Caco-2 (cell line): ENCODE measurements around the gene POLA1. TPM values are rescaled to one million over a fixed set of nuclear protein-coding genes. Genes with fewer than 3 reads are reported as not detected.

Source experiments
- BruUV-seq: library from RNA; stranded (reverse); fragments of 400-500 nt; replicated peaks from 2 replicates; lab custom pipeline; 2021; lab: Mats Ljungman, UMichigan
- CTCF ChIA-PET: fragments of 300-600 bp; sonication (Branson Sonifier 250); formaldehyde crosslinking; loops from one replicate; lab custom pipeline; 2022; ENCODE audit warnings: antibody characterized with exemption; lab: Charles Lee
- POLR2A ChIA-PET: fragments of 300-600 bp; sonication (Branson Sonifier 250); formaldehyde crosslinking; loops from one replicate; lab custom pipeline; 2022; ENCODE audit warnings: antibody characterized with exemption; lab: Charles Lee
- DNase-seq, 2 experiments: peaks; one replicate each; pipeline versions ENCODE4 v3.0.0 to v3.0.0-alpha.2; 2020 to 2022
- H3K27me3 ChIP-seq: replicated peaks from 2 replicates; pipeline ENCODE4 v1.6.0; 2011; ENCODE audit warnings: low read length; ENCODE audit not compliant: control insufficient read depth, insufficient read depth
- H3K36me3 ChIP-seq: 2 replicates; pipeline ENCODE4 v1.5.1; 2011; ENCODE audit warnings: low read length; ENCODE audit not compliant: control insufficient read depth, insufficient read depth
- H3K4me1 ChIP-seq: fragments of 250-450 bp; sonication (Bioruptor Pico); 2 replicates; pipeline ENCODE4 v1.5.1; 2020; ENCODE audit warnings: mild to moderate bottlenecking
- H3K4me3 ChIP-seq: 2 replicates; pipeline ENCODE4 v1.5.1; 2011; ENCODE audit warnings: low read depth, mild to moderate bottlenecking, control low read depth, low read length
- H3K9me3 ChIP-seq: fragments of 250-450 bp; sonication (Bioruptor Pico); 2 replicates; pipeline ENCODE4 v1.5.1; 2020; ENCODE audit warnings: mild to moderate bottlenecking, moderate library complexity
- H3K27ac Mint-ChIP-seq: one replicate; pipeline ENCODE4 v1.8.0; 2022; ENCODE audit warnings: mixed read lengths; ENCODE audit not compliant: unreplicated experiment
- H3K27me3 Mint-ChIP-seq: one replicate; pipeline ENCODE4 v1.8.0; 2022; ENCODE audit warnings: mixed read lengths; ENCODE audit not compliant: insufficient read depth, unreplicated experiment
- H3K36me3 Mint-ChIP-seq: one replicate; pipeline ENCODE4 v1.8.0; 2022; ENCODE audit warnings: mild to moderate bottlenecking, mixed read lengths; ENCODE audit not compliant: insufficient read depth, unreplicated experiment
- H3K4me1 Mint-ChIP-seq: one replicate; pipeline ENCODE4 v1.8.0; 2022; ENCODE audit warnings: low read depth, mixed read lengths; ENCODE audit not compliant: unreplicated experiment
- H3K4me3 Mint-ChIP-seq: one replicate; pipeline ENCODE4 v1.8.0; 2022; ENCODE audit warnings: mild to moderate bottlenecking, moderate library complexity, mixed read lengths; ENCODE audit not compliant: unreplicated experiment
- H3K9me3 Mint-ChIP-seq: one replicate; pipeline ENCODE4 v1.8.0; 2022; ENCODE audit warnings: mixed read lengths; ENCODE audit not compliant: unreplicated experiment
- CTCF ChIP-seq, 2 experiments: fragments of 200-600 bp in 1 of 2; IDR thresholded peaks; 1 replicate in 1 of 2; 2 replicates in 1 of 2; pipeline versions ENCODE4 v1.5.1 to v1.8.0; 2011 to 2022; ENCODE audit warnings: antibody characterized with exemption in 1 of 2, control low read depth in 1 of 2, inconsistent platforms in 1 of 2, low read depth in 1 of 2, low read length in 1 of 2, mild to moderate bottlenecking in 1 of 2, moderate library complexity in 1 of 2; ENCODE audit not compliant: insufficient read depth in 1 of 2, severe bottlenecking in 1 of 2, unreplicated experiment in 1 of 2
- intact Hi-C: fragments of 100-400 bp; cut with micrococcal nuclease; formaldehyde crosslinking; loops from one replicate; pipeline ENCODE4 v1.10.0; 2022; ENCODE audit not compliant: unreplicated experiment
- total RNA-seq: library from RNA; stranded (reverse); gene quantifications from 2 replicates; pipeline ENCODE4 v1.2.3, GENCODE V29; 2022

Gene POLA1
- total RNA-seq, 1 experiment from 2014 or later, result 23.5 TPM

DNA sequence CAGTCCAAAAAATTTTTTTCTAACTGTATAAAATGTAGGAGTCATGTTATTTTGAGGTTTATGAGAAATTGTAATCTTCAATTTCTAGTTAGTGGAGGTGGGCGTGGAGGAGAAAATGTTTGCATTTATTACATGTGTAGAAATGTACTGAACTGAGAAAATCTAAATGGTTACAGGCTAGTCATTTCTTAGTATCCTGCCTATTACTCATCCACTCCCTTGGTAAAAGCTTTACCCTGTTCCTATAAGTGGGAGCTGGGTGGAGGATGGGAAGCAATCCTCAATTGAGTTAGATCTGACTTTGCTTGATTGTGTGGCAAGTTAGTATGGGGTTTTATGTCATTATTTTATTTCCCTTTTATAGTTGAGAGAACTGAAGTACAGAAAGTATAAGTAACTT lies 73.8 kb downstream of the POLA1 start:
- Histone ChIP-seq H3K27me3 (no peaks in the 10 kb centered on the region), H3K4me3 (no peak overlapping the region), H3K36me3 (no peaks in the 10 kb centered on the region), H3K4me1 (no peaks in the 10 kb centered on the region), H3K9me3 (no peaks in the 10 kb centered on the region)
- H3K27me3 Mint-ChIP-seq, result no peaks in the 10 kb centered on the region
- CTCF ChIA-PET, result no interaction called here
- no peak overlapping the region for H3K27ac Mint-ChIP-seq
- BruUV-seq, result no TSS peak
- H3K4me1 Mint-ChIP-seq, result no peaks in the 10 kb centered on the region
- no peak for TF ChIP-seq CTCF (IDR thresholded peaks at IDR 0.05; ENCODE audit: insufficient read depth in 1 of 2, low read depth in 1 of 2, low read length in 1 of 2, severe bottlenecking in 1 of 2, unreplicated experiment in 1 of 2)
- H3K36me3 Mint-ChIP-seq, result peaks cover 36% of the 10 kb centered on the region
- no peaks in the 10 kb centered on the region for H3K9me3 Mint-ChIP-seq
- H3K4me3 Mint-ChIP-seq, result no peak overlapping the region
- DNase-seq, result no peak
- POLR2A ChIA-PET, result no interaction called here
- intact Hi-C loops, result no loop called here

- CTCF ChIA-PET, result no interaction called here
Measured at GRCh38 chrX:24768556-24768955, 74.8 kb downstream of the POLA1 start.

DNA sequence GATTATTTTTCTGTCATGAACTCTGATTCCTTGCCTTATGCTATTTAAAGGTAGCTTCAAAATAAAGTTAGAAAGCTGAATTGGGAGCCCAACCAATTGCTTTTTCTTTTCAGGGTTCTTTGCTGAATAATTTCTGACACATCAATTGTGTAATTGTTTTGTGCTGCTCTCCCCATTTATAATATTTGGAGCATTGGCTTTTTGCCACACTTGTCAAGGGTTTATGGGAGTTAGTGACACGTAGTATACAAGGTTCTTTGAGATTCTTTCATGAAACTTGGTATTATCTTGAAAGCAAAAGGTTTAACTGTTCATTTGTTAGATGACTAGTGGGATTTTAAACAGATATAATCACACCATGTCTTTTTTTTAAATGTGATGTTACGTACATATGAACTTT lies 80.9 kb downstream of the POLA1 start:
- Mint-ChIP-seq H3K9me3 (no peaks in the 10 kb centered on the region), H3K4me3 (no peak overlapping the region), H3K4me1 (no peaks in the 10 kb centered on the region), H3K36me3 (peaks cover 17% of the 10 kb centered on the region), H3K27me3 (no peaks in the 10 kb centered on the region), H3K27ac (no peak overlapping the region)
- DNase-seq, result no peak
- TF ChIP-seq CTCF (IDR thresholded peaks at IDR 0.05; ENCODE audit: insufficient read depth in 1 of 2, low read depth in 1 of 2, low read length in 1 of 2, severe bottlenecking in 1 of 2, unreplicated experiment in 1 of 2), result no peak
- BruUV-seq, result no TSS peak
- no peaks in the 10 kb centered on the region for H3K27me3 ChIP-seq
- no peak overlapping the region for H3K4me3 ChIP-seq
- intact Hi-C loops, result no loop called here
- H3K9me3 ChIP-seq, result no peaks in the 10 kb centered on the region
- POLR2A ChIA-PET, result no interaction called here
- CTCF ChIA-PET, result no interaction called here
- H3K4me1 ChIP-seq, result no peaks in the 10 kb centered on the region
- H3K36me3 ChIP-seq, result no peaks in the 10 kb centered on the region

More at GRCh38 chrX:24768556-24768955, 74.8 kb downstream of the POLA1 start:
- Histone ChIP-seq H3K27me3 (no peaks in the 10 kb centered on the region), H3K9me3 (no peaks in the 10 kb centered on the region), H3K36me3 (no peaks in the 10 kb centered on the region), H3K4me3 (no peak overlapping the region), H3K4me1 (no peaks in the 10 kb centered on the region)
- no peak for DNase-seq
- Mint-ChIP-seq H3K4me1 (no peaks in the 10 kb centered on the region), H3K4me3 (no peak overlapping the region), H3K27ac (no peak overlapping the region), H3K27me3 (no peaks in the 10 kb centered on the region), H3K36me3 (peaks cover 31% of the 10 kb centered on the region), H3K9me3 (no peaks in the 10 kb centered on the region)
- POLR2A ChIA-PET, result no interaction called here
- BruUV-seq, result no TSS peak
- intact Hi-C loops, result no loop called here
- no peak for TF ChIP-seq CTCF (IDR thresholded peaks at IDR 0.05; ENCODE audit: insufficient read depth in 1 of 2, low read depth in 1 of 2, low read length in 1 of 2, severe bottlenecking in 1 of 2, unreplicated experiment in 1 of 2)
